ENCODE results near the gene FBXO38. TPM values are rescaled to one million over a fixed set of nuclear protein-coding genes. Genes with fewer than 3 reads are reported as not detected.
"Not testable (repeated sequence)": the region's sequence is repeated elsewhere in the genome, so short reads cannot be mapped to it uniquely, and the experiment has no call there.

Gene FBXO38
- total RNA-seq, 1 experiment from 2014 or later, result 34.5 TPM

- Histone ChIP-seq H3K4me3 (ENCODE audit: low read depth in 2 of 2, low read length in 2 of 2) (no peak overlapping the region), H3K27me3 (ENCODE audit: control insufficient read depth, insufficient read depth, low read length) (no peaks in the 10 kb centered on the region; the same call in 1 of the 2 replicates), H3K27ac (ENCODE audit: low read length) (no peak overlapping the region), H3K4me1 (ENCODE audit: control insufficient read depth, insufficient read depth, low read length) (no peaks in the 10 kb centered on the region), H3K9me3 (ENCODE audit: control insufficient read depth, insufficient read depth, low read depth, low read length) (no peaks in the 10 kb centered on the region), H3K36me3 (ENCODE audit: control insufficient read depth, insufficient read depth, low read length) (no peaks in the 10 kb centered on the region)
- BruUV-seq (replicated peaks), result no TSS peak
- in situ Hi-C loops (cut with HindIII; ENCODE audit: low pct_unique_long_range_greater_than_20kb, low sequenced_read_pairs), result no loop called here
- no peak for TF ChIP-seq REST (IDR thresholded peaks at IDR 0.05; ENCODE audit: insufficient read depth in 1 of 2, low read depth in 2 of 2, low read length in 1 of 2)
- no peak for TF ChIP-seq POLR2AphosphoS5 (IDR thresholded peaks at IDR 0.05; ENCODE audit: low read depth, low read length)
- TF ChIP-seq TCF7L2 (IDR thresholded peaks at IDR 0.05; ENCODE audit: low read depth, low read length), result no peak
- no peak for TF ChIP-seq CTCF (IDR thresholded peaks at IDR 0.05)
- no peak for TF ChIP-seq SIN3A (IDR thresholded peaks at IDR 0.05; ENCODE audit: borderline replicate concordance, insufficient read depth, low read depth, low read length)
- ATAC-seq, result no peak
- DNase-seq (ENCODE audit: low read depth, low spot score), result no peak
- intact Hi-C loops (cut with micrococcal nuclease; ENCODE audit: unreplicated experiment), result no loop called here
- CTCF ChIA-PET, result no interaction called here
- POLR2A ChIA-PET, result no interaction called here
Observed at GRCh38 chr5:148466236-148466580, 82.5 kb downstream of the FBXO38 start.

GRCh38 chr5:148467958-148468357, 84.2 kb downstream of the FBXO38 start:
- H3K4me1 ChIP-seq (ENCODE audit: control insufficient read depth, insufficient read depth, low read length), result no peaks in the 10 kb centered on the region
- H3K27me3 ChIP-seq (ENCODE audit: control insufficient read depth, insufficient read depth, low read length), result no peaks in the 10 kb centered on the region; the same call in 1 of the 2 replicates
- no peak overlapping the region for H3K27ac ChIP-seq (ENCODE audit: low read length)
- ATAC-seq (no peak), DNase-seq (ENCODE audit: low read depth, low spot score) (no peak)
- intact Hi-C loops (cut with micrococcal nuclease; ENCODE audit: unreplicated experiment) (no loop called here), in situ Hi-C loops (cut with HindIII; ENCODE audit: low pct_unique_long_range_greater_than_20kb, low sequenced_read_pairs) (no loop called here)
- TF ChIP-seq SIN3A (IDR thresholded peaks at IDR 0.05; ENCODE audit: borderline replicate concordance, insufficient read depth, low read depth, low read length), result no peak
- TF ChIP-seq TCF7L2 (IDR thresholded peaks at IDR 0.05; ENCODE audit: low read depth, low read length), result no peak
- TF ChIP-seq POLR2AphosphoS5 (IDR thresholded peaks at IDR 0.05; ENCODE audit: low read depth, low read length), result no peak
- no peak for TF ChIP-seq REST (IDR thresholded peaks at IDR 0.05; ENCODE audit: insufficient read depth in 1 of 2, low read depth in 2 of 2, low read length in 1 of 2)
- TF ChIP-seq CTCF (IDR thresholded peaks at IDR 0.05), result no peak
- no peak overlapping the region for H3K4me3 ChIP-seq (ENCODE audit: low read depth in 2 of 2, low read length in 2 of 2)
- no peaks in the 10 kb centered on the region for H3K36me3 ChIP-seq (ENCODE audit: control insufficient read depth, insufficient read depth, low read length)
- no peaks in the 10 kb centered on the region for H3K9me3 ChIP-seq (ENCODE audit: control insufficient read depth, insufficient read depth, low read depth, low read length)
- ChIA-PET CTCF (no interaction called here), POLR2A (no interaction called here)
- BruUV-seq (replicated peaks), result no TSS peak

GRCh38 chr5:148468746-148469145, 85.0 kb downstream of the FBXO38 start:
- POLR2A ChIA-PET, result interaction anchor here (0.7 kb wide), 1 partner anchor 1469 kb away, joined by 3 read pairs; no protein-coding TSS in a partner anchor
- H3K27me3 ChIP-seq (ENCODE audit: control insufficient read depth, insufficient read depth, low read length); H3K36me3 ChIP-seq (ENCODE audit: control insufficient read depth, insufficient read depth, low read length); DNase-seq (ENCODE audit: low read depth, low spot score); intact Hi-C loops (cut with micrococcal nuclease; ENCODE audit: unreplicated experiment); BruUV-seq (replicated peaks); CTCF ChIA-PET; H3K4me3 ChIP-seq (ENCODE audit: low read depth in 2 of 2, low read length in 2 of 2); ATAC-seq; H3K4me1 ChIP-seq (ENCODE audit: control insufficient read depth, insufficient read depth, low read length); in situ Hi-C loops (cut with HindIII; ENCODE audit: low pct_unique_long_range_greater_than_20kb, low sequenced_read_pairs); H3K27ac ChIP-seq (ENCODE audit: low read length); H3K9me3 ChIP-seq (ENCODE audit: control insufficient read depth, insufficient read depth, low read depth, low read length): not testable (repeated sequence)

Data from Panc1 (cell line).